Measurements from ENCODE around the gene SLC38A10.

SLC38A10 gene

GRCh38 chr17:81280571-81280970 is 14.5 kb downstream of the SLC38A10 start:
- no peak for TF ChIP-seq Cebpa-rat (IDR thresholded peaks at IDR 0.05)
- H3K4me1 ChIP-seq: peaks cover 28% of the 10 kb centered on the region
- no peak overlapping the region for H3K27ac ChIP-seq
- H3K27me3 ChIP-seq: no peaks in the 10 kb centered on the region
- H3K9me3 ChIP-seq: no peaks in the 10 kb centered on the region
- H3K4me2 ChIP-seq: no peak overlapping the region
- H3K9ac ChIP-seq: 0 out of 2 replicates have a peak overlapping the region, but pooled peaks have one; percentile 29
- H3K4me3 ChIP-seq: no peak overlapping the region
- peaks cover 86% of the 10 kb centered on the region for H3K36me3 ChIP-seq
- H4K20me1 ChIP-seq: peaks cover 19% of the 10 kb centered on the region; the same call in 1 of the 2 replicates

GRCh38 chr17:81279278-81280275 is 15.5 kb downstream of the SLC38A10 start:
- Histone ChIP-seq H4K20me1 (peaks cover 19% of the 10 kb centered on the region; the same call in 1 of the 2 replicates), H3K4me3 (no peak overlapping the region), H3K27ac (no peak overlapping the region), H3K4me1 (peaks cover 18% of the 10 kb centered on the region), H3K9me3 (no peaks in the 10 kb centered on the region), H3K36me3 (peaks cover 96% of the 10 kb centered on the region), H3K27me3 (no peaks in the 10 kb centered on the region), H3K9ac (peak overlapping the region; percentile 29; the same call in 1 of the 2 replicates), H3K4me2 (no peak overlapping the region)
- no peak for TF ChIP-seq Cebpa-rat (IDR thresholded peaks at IDR 0.05)

- H3K4me1 ChIP-seq: peaks cover 11% of the 10 kb centered on the region
- H3K36me3 ChIP-seq: peaks cover 99% of the 10 kb centered on the region
- H4K20me1 ChIP-seq: peaks cover 19% of the 10 kb centered on the region; the same call in 1 of the 2 replicates
- TF ChIP-seq Cebpa-rat (IDR thresholded peaks at IDR 0.05): no peak
- H3K4me2 ChIP-seq: no peak overlapping the region
- H3K9me3 ChIP-seq: no peaks in the 10 kb centered on the region
- no peaks in the 10 kb centered on the region for H3K27me3 ChIP-seq
- H3K9ac ChIP-seq: no peak overlapping the region
- H3K4me3 ChIP-seq: no peak overlapping the region
- no peak overlapping the region for H3K27ac ChIP-seq
Observed at GRCh38 chr17:81278831-81279230, 16.3 kb downstream of the SLC38A10 start.

GRCh38 chr17:81277946-81278693 is 17.0 kb downstream of the SLC38A10 start:
- no peak overlapping the region for H3K4me2 ChIP-seq
- H4K20me1 ChIP-seq: peaks cover 19% of the 10 kb centered on the region; the same call in 1 of the 2 replicates
- no peak for TF ChIP-seq Cebpa-rat (IDR thresholded peaks at IDR 0.05)
- no peak overlapping the region for H3K9ac ChIP-seq
- H3K9me3 ChIP-seq: no peaks in the 10 kb centered on the region
- peaks cover 12% of the 10 kb centered on the region for H3K4me1 ChIP-seq
- H3K27ac ChIP-seq: no peak overlapping the region
- no peaks in the 10 kb centered on the region for H3K27me3 ChIP-seq
- H3K36me3 ChIP-seq: peaks cover 99% of the 10 kb centered on the region
- no peak overlapping the region for H3K4me3 ChIP-seq

- H4K20me1 ChIP-seq: peaks cover 19% of the 10 kb centered on the region; the same call in 1 of the 2 replicates
- no peak overlapping the region for H3K27ac ChIP-seq
- H3K9ac ChIP-seq: no peak overlapping the region
- H3K4me1 ChIP-seq: peaks cover 18% of the 10 kb centered on the region
- peaks cover 99% of the 10 kb centered on the region for H3K36me3 ChIP-seq
- no peak overlapping the region for H3K4me3 ChIP-seq
- H3K27me3 ChIP-seq: no peaks in the 10 kb centered on the region
- no peak for TF ChIP-seq Cebpa-rat (IDR thresholded peaks at IDR 0.05)
- no peaks in the 10 kb centered on the region for H3K9me3 ChIP-seq
- no peak overlapping the region for H3K4me2 ChIP-seq
Observed at GRCh38 chr17:81277421-81277820, 17.7 kb downstream of the SLC38A10 start.

GRCh38 chr17:81276781-81277180 is 18.3 kb downstream of the SLC38A10 start:
- peaks cover 99% of the 10 kb centered on the region for H3K36me3 ChIP-seq
- H3K4me1 ChIP-seq: peaks cover 16% of the 10 kb centered on the region
- no peaks in the 10 kb centered on the region for H3K9me3 ChIP-seq
- no peak for TF ChIP-seq Cebpa-rat (IDR thresholded peaks at IDR 0.05)
- no peaks in the 10 kb centered on the region for H3K27me3 ChIP-seq
- H3K9ac ChIP-seq: no peak overlapping the region
- H3K27ac ChIP-seq: no peak overlapping the region
- no peak overlapping the region for H3K4me3 ChIP-seq
- H4K20me1 ChIP-seq: peaks cover 19% of the 10 kb centered on the region; the same call in 1 of the 2 replicates
- no peak overlapping the region for H3K4me2 ChIP-seq

- TF ChIP-seq Cebpa-rat (IDR thresholded peaks at IDR 0.05): no peak
- H3K4me3 ChIP-seq: no peak overlapping the region
- peaks cover 97% of the 10 kb centered on the region for H3K36me3 ChIP-seq
Observed at GRCh38 chr17:81274471-81274855, 20.6 kb downstream of the SLC38A10 start.

GRCh38 chr17:81273698-81274470 is 21.2 kb downstream of the SLC38A10 start:
- Histone ChIP-seq H3K4me1 (peaks cover 25% of the 10 kb centered on the region), H3K9ac (no peak overlapping the region), H3K36me3 (peaks cover 97% of the 10 kb centered on the region), H4K20me1 (peaks cover 19% of the 10 kb centered on the region; the same call in 1 of the 2 replicates), H3K27ac (no peak overlapping the region), H3K9me3 (no peaks in the 10 kb centered on the region), H3K27me3 (no peaks in the 10 kb centered on the region), H3K4me2 (no peak overlapping the region), H3K4me3 (no peak overlapping the region)
- no peak for TF ChIP-seq Cebpa-rat (IDR thresholded peaks at IDR 0.05)

More at GRCh38 chr17:81274471-81274855, 20.6 kb downstream of the SLC38A10 start:
- H4K20me1 ChIP-seq: peaks cover 19% of the 10 kb centered on the region; the same call in 1 of the 2 replicates
- H3K27ac ChIP-seq: no peak overlapping the region
- H3K4me1 ChIP-seq: peaks cover 25% of the 10 kb centered on the region
- H3K4me2 ChIP-seq: no peak overlapping the region
- no peaks in the 10 kb centered on the region for H3K9me3 ChIP-seq
- H3K27me3 ChIP-seq: no peaks in the 10 kb centered on the region
- no peak overlapping the region for H3K9ac ChIP-seq

GRCh38 chr17:81272616-81273015 is 22.5 kb downstream of the SLC38A10 start:
- no peak overlapping the region for H3K4me3 ChIP-seq
- no peak for TF ChIP-seq Cebpa-rat (IDR thresholded peaks at IDR 0.05)

More at GRCh38 chr17:81272616-81273015, 22.5 kb downstream of the SLC38A10 start:
- Histone ChIP-seq H3K4me1 (peaks cover 28% of the 10 kb centered on the region), H3K9me3 (no peaks in the 10 kb centered on the region), H3K27me3 (no peaks in the 10 kb centered on the region), H3K4me2 (peak overlapping the region; percentile 15; the same call in 1 of the 2 replicates), H4K20me1 (peaks cover 14% of the 10 kb centered on the region), H3K36me3 (peaks cover 93% of the 10 kb centered on the region), H3K9ac (no peak overlapping the region), H3K27ac (no peak overlapping the region)
